IMR-90 (cell line): Measurements from ENCODE around the gene RIC8B. TPM values are rescaled to one million over a fixed set of nuclear protein-coding genes. Genes with fewer than 3 reads are reported as not detected.

Experiments
- ATAC-seq: fragments of 200-7000 bp; cut with Tn5 transposase; 2 replicates; pipeline ENCODE4 v1.9.1; 2020; ENCODE audit warnings: low read depth, mild to moderate bottlenecking, moderate library complexity
- BruUV-seq: library from RNA; stranded (reverse); fragments of 400-500 nt; replicated peaks from 2 replicates; lab custom pipeline; 2021; lab: Mats Ljungman, UMichigan
- CTCF ChIA-PET: fragments of 300-600 bp; formaldehyde crosslinking; extraction: SDS; loops from one replicate; lab custom pipeline; 2021; ENCODE audit warnings: antibody characterized with exemption; lab: Yijun Ruan, JAX
- POLR2A ChIA-PET: fragments of 300-600 bp; sonication (Branson Sonifier 250); formaldehyde crosslinking; loops from one replicate; lab custom pipeline; 2022; ENCODE audit warnings: antibody characterized with exemption; ENCODE audit not compliant: unreplicated experiment; lab: Charles Lee
- DNase-seq: peaks from one replicate; pipeline ENCODE4 v3.0.0; 2013
- H2AFZ ChIP-seq: replicated peaks from 2 replicates; pipeline ENCODE3; 2013; ENCODE audit warnings: low read length, mild to moderate bottlenecking; ENCODE audit not compliant: poor library complexity
- H2AK5ac ChIP-seq: 2 replicates; pipeline ENCODE4 v1.6.1; 2013; ENCODE audit warnings: low read depth, low read length, inconsistent platforms
- H2AK9ac ChIP-seq: replicated peaks from 2 replicates; pipeline ENCODE3; 2013; ENCODE audit warnings: mild to moderate bottlenecking, low read depth, low read length, moderate library complexity; ENCODE audit not compliant: poor library complexity
- H2BK120ac ChIP-seq: 2 replicates; pipeline ENCODE4 v1.6.1; 2013; ENCODE audit warnings: low read depth, low read length, inconsistent platforms
- H2BK15ac ChIP-seq: 3 replicates; pipeline ENCODE4 v1.6.1; 2013; ENCODE audit warnings: low read depth, low read length, inconsistent platforms
- H2BK20ac ChIP-seq: 2 replicates; pipeline ENCODE4 v1.6.1; 2013; ENCODE audit warnings: low read depth, mild to moderate bottlenecking, inconsistent platforms, low read length, moderate library complexity
- H2BK5ac ChIP-seq: 2 replicates; pipeline ENCODE4 v1.6.1; 2013; ENCODE audit warnings: mild to moderate bottlenecking, low read depth, low read length, inconsistent platforms; ENCODE audit not compliant: poor library complexity, severe bottlenecking
- H3K14ac ChIP-seq: replicated peaks from 2 replicates; pipeline ENCODE4 v1.6.1; 2013; ENCODE audit warnings: low read depth, low read length, inconsistent platforms
- H3K18ac ChIP-seq: 2 replicates; pipeline ENCODE4 v1.6.1; 2013; ENCODE audit warnings: low read depth, low read length, control low read depth
- H3K23ac ChIP-seq: 2 replicates; pipeline ENCODE4 v1.6.1; 2013; ENCODE audit warnings: low read depth, low read length, inconsistent platforms
- H3K27ac ChIP-seq: 2 replicates; pipeline ENCODE4 v1.5.1; 2013; ENCODE audit warnings: mild to moderate bottlenecking, control low read depth, low read length; ENCODE audit not compliant: insufficient read depth
- H3K27me3 ChIP-seq: 2 replicates; pipeline ENCODE4 v1.6.1; 2013; ENCODE audit warnings: low read length; ENCODE audit not compliant: control insufficient read depth, insufficient read depth
- H3K36me3 ChIP-seq: 2 replicates; pipeline ENCODE4 v1.6.1; 2013; ENCODE audit warnings: low read length, mixed read lengths; ENCODE audit not compliant: control insufficient read depth, insufficient read depth
- H3K4ac ChIP-seq: 2 replicates; pipeline ENCODE4 v1.6.1; 2013; ENCODE audit warnings: low read depth, low read length, inconsistent platforms
- H3K4me1 ChIP-seq: 2 replicates; pipeline ENCODE4 v1.6.1; 2013; ENCODE audit warnings: low read length, mixed read lengths; ENCODE audit not compliant: control insufficient read depth, insufficient read depth
- H3K4me2 ChIP-seq: 2 replicates; pipeline ENCODE4 v1.6.1; 2013; ENCODE audit warnings: low read depth, mild to moderate bottlenecking, control low read depth, low read length, moderate library complexity
- H3K4me3 ChIP-seq: 2 replicates; pipeline ENCODE4 v1.5.1; 2013; ENCODE audit warnings: low read depth, mild to moderate bottlenecking, control low read depth, low read length, moderate library complexity; ENCODE audit not compliant: insufficient read depth
- H3K56ac ChIP-seq: 2 replicates; pipeline ENCODE4 v1.6.1; 2013; ENCODE audit warnings: low read length, inconsistent platforms; ENCODE audit not compliant: insufficient read depth; ENCODE audit errors: extremely low read depth
- H3K79me1 ChIP-seq, 2 experiments: 2 replicates each; pipeline ENCODE4 v1.6.1; 2013; ENCODE audit warnings: low read length in 2 of 2, inconsistent platforms in 1 of 2, low read depth in 1 of 2
- H3K9ac ChIP-seq: 2 replicates; pipeline ENCODE4 v1.6.1; 2013; ENCODE audit warnings: low read depth, low read length, control low read depth
- H3K9me1 ChIP-seq: 2 replicates; pipeline ENCODE4 v1.6.1; 2013; ENCODE audit warnings: low read length, inconsistent platforms; ENCODE audit not compliant: insufficient read depth
- H3K9me3 ChIP-seq: 2 replicates; pipeline ENCODE4 v1.6.1; 2013; ENCODE audit warnings: low read length; ENCODE audit not compliant: control insufficient read depth, insufficient read depth
- H4K20me1 ChIP-seq: 2 replicates; pipeline ENCODE4 v1.6.1; 2013; ENCODE audit warnings: low read length, inconsistent platforms; ENCODE audit not compliant: insufficient read depth
- H4K5ac ChIP-seq: 2 replicates; pipeline ENCODE4 v1.6.1; 2013; ENCODE audit warnings: mild to moderate bottlenecking, low read depth, low read length, control low read depth
- H4K8ac ChIP-seq, 2 experiments: 2 replicates each; pipeline ENCODE4 v1.6.1; 2013; ENCODE audit warnings: low read depth in 2 of 2, low read length in 2 of 2, control low read depth in 1 of 2, inconsistent platforms in 1 of 2
- H4K91ac ChIP-seq: 2 replicates; pipeline ENCODE4 v1.6.1; 2013; ENCODE audit warnings: low read depth, low read length, inconsistent platforms; ENCODE audit not compliant: insufficient read depth
- BHLHE40 ChIP-seq: fragments of 150-350 bp; IDR thresholded peaks from 2 replicates; pipeline ENCODE4 v1.6.1; 2016; ENCODE audit warnings: mild to moderate bottlenecking, low read depth, low read length
- CEBPB ChIP-seq: IDR thresholded peaks from 2 replicates; pipeline ENCODE4 v1.6.1; 2012; ENCODE audit warnings: low read depth, low read length, improper control_type of control experiment
- CHD1 ChIP-seq: IDR thresholded peaks from 2 replicates; pipeline ENCODE4 v1.6.1; 2012; ENCODE audit warnings: low read depth, low read length, improper control_type of control experiment
- ELK1 ChIP-seq: fragments of 150-350 bp; IDR thresholded peaks from 2 replicates; pipeline ENCODE4 v1.6.1; 2016; ENCODE audit warnings: low read depth, mild to moderate bottlenecking, low read length, moderate library complexity, borderline replicate concordance
- FOS ChIP-seq: fragments of 150-350 bp; IDR thresholded peaks from 2 replicates; pipeline ENCODE4 v1.6.1; 2016; ENCODE audit warnings: low read depth, low read length
- MAFK ChIP-seq: IDR thresholded peaks from 2 replicates; pipeline ENCODE4 v1.6.1; 2012; ENCODE audit warnings: low read depth, low read length, improper control_type of control experiment
- MAZ ChIP-seq: IDR thresholded peaks from 2 replicates; pipeline ENCODE4 v1.6.1; 2012; ENCODE audit warnings: low read depth, mild to moderate bottlenecking, low read length, improper control_type of control experiment, moderate library complexity, borderline replicate concordance
- MXI1 ChIP-seq: IDR thresholded peaks from 2 replicates; pipeline ENCODE4 v1.6.1; 2012; ENCODE audit warnings: low read depth, mild to moderate bottlenecking, low read length, moderate library complexity, borderline replicate concordance
- NFE2L2 ChIP-seq: fragments of 150-350 bp; IDR thresholded peaks from 2 replicates; pipeline ENCODE4 v1.6.1; 2016; ENCODE audit warnings: low read depth, mild to moderate bottlenecking, low read length
- POLR2A ChIP-seq: IDR thresholded peaks from 2 replicates; pipeline ENCODE4 v1.6.1; 2012; ENCODE audit warnings: mild to moderate bottlenecking, low read depth, low read length
- RAD21 ChIP-seq: IDR thresholded peaks from 2 replicates; pipeline ENCODE4 v1.6.1; 2012; ENCODE audit warnings: low read length, improper control_type of control experiment
- RCOR1 ChIP-seq: IDR thresholded peaks from 2 replicates; pipeline ENCODE4 v1.6.1; 2012; ENCODE audit warnings: mild to moderate bottlenecking, low read length, improper control_type of control experiment; ENCODE audit not compliant: insufficient replicate concordance
- RFX5 ChIP-seq: IDR thresholded peaks from 2 replicates; pipeline ENCODE4 v1.8.0; 2012; ENCODE audit warnings: low read depth, mild to moderate bottlenecking, low read length, moderate library complexity
- SMC3 ChIP-seq: fragments of 150-350 bp; IDR thresholded peaks from 2 replicates; pipeline ENCODE4 v1.6.1; 2016; ENCODE audit warnings: low read depth, mild to moderate bottlenecking, antibody characterized with exemption, low read length, moderate library complexity
- WGBS, 2 experiments: methylation state at CpG; one replicate each; pipeline versions ENCODE4 v1.1.5 to v1.1.7; 2013; ENCODE audit warnings: missing lambda C conversion rate in 2 of 2; ENCODE audit not compliant: insufficient read length in 1 of 2; ENCODE audit errors: extremely low coverage in 2 of 2; 5-methylcytosine and 5-hydroxymethylcytosine counted together
- dilution Hi-C: fragments of 300-500 bp; cut with HindIII; formaldehyde crosslinking; loops from one replicate; pipeline ENCODE4 v1.14.3; 2018; ENCODE audit warnings: low sequenced_read_pairs; ENCODE audit not compliant: unreplicated experiment
- in situ Hi-C: fragments of 300-500 bp; cut with MboI; formaldehyde crosslinking; loops from 3 replicates; pipeline ENCODE4 v1.14.3; 2019; ENCODE audit warnings: low sequenced_read_pairs, inconsistent platforms, mixed read lengths
- intact Hi-C: fragments of 100-400 bp; cut with micrococcal nuclease; formaldehyde crosslinking; loops from 2 replicates; pipeline ENCODE4 v1.10.0; 2022
- polyA plus RNA-seq, 3 experiments: library from polyadenylated mRNA; depleted of rRNA; stranded (reverse); fragments of >200 nt; gene quantifications; 2 replicates each; pipeline ENCODE4 v1.2.3, GENCODE V29; 2012; ENCODE audit warnings: low replicate concordance in 1 of 3
- total RNA-seq: library from RNA; depleted of rRNA; stranded (reverse); fragments of >200 nt; gene quantifications from 2 replicates; pipeline ENCODE4 v1.2.3, GENCODE V29; 2012
- TF ChIP-seq, protein P1 (sequence below): conservative IDR thresholded peaks from 2 replicates; pipeline ENCODE4 v1.5.1; 2012; ENCODE audit warnings: mild to moderate bottlenecking, low read depth, low read length, improper control_type of control experiment
- TF ChIP-seq, protein P2 (sequence below): fragments of 150-350 bp; IDR thresholded peaks from 2 replicates; pipeline ENCODE4 v1.6.1; 2017; ENCODE audit warnings: mild to moderate bottlenecking, antibody characterized with exemption, low read length, low read depth

Gene RIC8B
- total and polyA plus RNA-seq, 2 of the 4 experiments (the other 2 are of a cell fraction): 5.5 to 19.5 TPM

DNA sequence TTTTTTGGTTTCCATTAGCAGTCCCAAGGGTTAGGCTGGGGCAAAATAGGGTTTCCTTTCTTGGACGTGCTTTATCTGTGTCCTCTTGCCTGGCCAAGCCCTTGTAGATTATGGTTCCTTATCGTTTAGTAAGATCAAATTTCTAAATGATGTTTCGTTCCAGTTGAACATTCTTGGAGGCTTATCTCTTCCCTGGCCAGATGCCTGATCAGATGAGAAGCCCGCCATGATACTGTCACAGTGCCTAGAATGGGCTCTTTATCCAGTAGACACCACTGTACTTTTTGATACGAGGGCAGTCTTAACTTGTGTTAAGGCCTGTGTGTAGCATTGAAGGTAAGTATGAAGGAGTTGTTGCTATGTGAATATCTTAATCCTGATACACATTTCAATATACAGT lies 105.1 kb downstream of the RIC8B start:
- DNase-seq (no peak), ATAC-seq (no peak)
- Histone ChIP-seq H3K79me1 (no peaks in the 10 kb centered on the region; a peak in 1 of 4 replicates), H2BK15ac (no peak overlapping the region), H3K4me3 (no peak overlapping the region), H4K5ac (no peak overlapping the region), H3K4me2 (no peak overlapping the region), H2BK120ac (no peak overlapping the region), H4K91ac (no peak overlapping the region), H2BK5ac (no peak overlapping the region), H3K18ac (no peak overlapping the region), H4K20me1 (no peaks in the 10 kb centered on the region), H3K9me3 (no peaks in the 10 kb centered on the region), H3K4me1 (no peaks in the 10 kb centered on the region), H3K9ac (no peak overlapping the region), H3K14ac (no peak overlapping the region), H2BK20ac (no peak overlapping the region), H3K56ac (no peak overlapping the region), H3K27me3 (no peaks in the 10 kb centered on the region), H2AK9ac (no peak overlapping the region), H3K27ac (no peak overlapping the region), H2AK5ac (no peak overlapping the region), H2AFZ (no peak overlapping the region), H3K23ac (no peak overlapping the region), H4K8ac (no peak overlapping the region), H3K9me1 (no peaks in the 10 kb centered on the region), H3K36me3 (peaks cover 6% of the 10 kb centered on the region), H3K4ac (no peak overlapping the region)
- ChIA-PET POLR2A (no interaction called here), CTCF (no interaction called here)
- in situ Hi-C loops (no loop called here), intact Hi-C loops (no loop called here), dilution Hi-C loops (no loop called here)
- WGBS, 2 experiments: no CpG with 5 or more reads among the region's 5 CpGs
- no TSS peak for BruUV-seq
- TF ChIP-seq BHLHE40 (no peak), RFX5 (no peak), NFE2L2 (no peak), MXI1 (no peak), POLR2A (no peak), RCOR1 (no peak), CHD1 (no peak), MAZ (no peak), MAFK (no peak), SMC3 (no peak), FOS (no peak), RAD21 (no peak), ELK1 (no peak), CEBPB (no peak)
- TF ChIP-seq, protein P1, sequence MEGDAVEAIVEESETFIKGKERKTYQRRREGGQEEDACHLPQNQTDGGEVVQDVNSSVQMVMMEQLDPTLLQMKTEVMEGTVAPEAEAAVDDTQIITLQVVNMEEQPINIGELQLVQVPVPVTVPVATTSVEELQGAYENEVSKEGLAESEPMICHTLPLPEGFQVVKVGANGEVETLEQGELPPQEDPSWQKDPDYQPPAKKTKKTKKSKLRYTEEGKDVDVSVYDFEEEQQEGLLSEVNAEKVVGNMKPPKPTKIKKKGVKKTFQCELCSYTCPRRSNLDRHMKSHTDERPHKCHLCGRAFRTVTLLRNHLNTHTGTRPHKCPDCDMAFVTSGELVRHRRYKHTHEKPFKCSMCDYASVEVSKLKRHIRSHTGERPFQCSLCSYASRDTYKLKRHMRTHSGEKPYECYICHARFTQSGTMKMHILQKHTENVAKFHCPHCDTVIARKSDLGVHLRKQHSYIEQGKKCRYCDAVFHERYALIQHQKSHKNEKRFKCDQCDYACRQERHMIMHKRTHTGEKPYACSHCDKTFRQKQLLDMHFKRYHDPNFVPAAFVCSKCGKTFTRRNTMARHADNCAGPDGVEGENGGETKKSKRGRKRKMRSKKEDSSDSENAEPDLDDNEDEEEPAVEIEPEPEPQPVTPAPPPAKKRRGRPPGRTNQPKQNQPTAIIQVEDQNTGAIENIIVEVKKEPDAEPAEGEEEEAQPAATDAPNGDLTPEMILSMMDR: no peak
- TF ChIP-seq, protein P2, sequence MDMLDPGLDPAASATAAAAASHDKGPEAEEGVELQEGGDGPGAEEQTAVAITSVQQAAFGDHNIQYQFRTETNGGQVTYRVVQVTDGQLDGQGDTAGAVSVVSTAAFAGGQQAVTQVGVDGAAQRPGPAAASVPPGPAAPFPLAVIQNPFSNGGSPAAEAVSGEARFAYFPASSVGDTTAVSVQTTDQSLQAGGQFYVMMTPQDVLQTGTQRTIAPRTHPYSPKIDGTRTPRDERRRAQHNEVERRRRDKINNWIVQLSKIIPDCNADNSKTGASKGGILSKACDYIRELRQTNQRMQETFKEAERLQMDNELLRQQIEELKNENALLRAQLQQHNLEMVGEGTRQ: no peak
